Keratinocyte (primary cell): ENCODE data around the gene PRCP. TPM values are rescaled to one million over a fixed set of nuclear protein-coding genes. Genes with fewer than 3 reads are reported as not detected.

Experiments used
- DNase-seq: peaks from one replicate; pipeline ENCODE4 v3.0.0-alpha.2; 2011; ENCODE audit warnings: low read depth, missing footprints, low spot score
- FAIRE-seq: peaks from 2 replicates; lab custom pipeline; 2011; peaks lifted over from hg19 to GRCh38; lab: Jason Lieb, UNC
- H2AFZ ChIP-seq: 2 replicates; pipeline ENCODE4 v1.6.0; 2012; ENCODE audit warnings: low read length, control low read depth, inconsistent platforms; ENCODE audit not compliant: control insufficient read depth
- H3K27ac ChIP-seq: 2 replicates; pipeline ENCODE4 v1.5.1; 2011; ENCODE audit warnings: low read length; ENCODE audit not compliant: control insufficient read depth, insufficient read depth
- H3K27me3 ChIP-seq: 3 replicates; pipeline ENCODE4 v1.6.0; 2011; ENCODE audit warnings: low read length; ENCODE audit not compliant: control insufficient read depth, insufficient read depth; ENCODE audit errors: extremely low read depth
- H3K36me3 ChIP-seq, 2 experiments: 2 replicates in 1 of 2; 3 replicates in 1 of 2; pipeline ENCODE4 v1.5.1; 2011; ENCODE audit warnings: low read length in 2 of 2, mild to moderate bottlenecking in 1 of 2; ENCODE audit not compliant: control insufficient read depth in 2 of 2, insufficient read depth in 2 of 2; ENCODE audit errors: extremely low read depth in 1 of 2
- H3K4me1 ChIP-seq: 3 replicates; pipeline ENCODE4 v1.5.1; 2011; ENCODE audit warnings: low read length; ENCODE audit not compliant: control insufficient read depth, insufficient read depth; ENCODE audit errors: extremely low read depth
- H3K4me2 ChIP-seq: 3 replicates; pipeline ENCODE4 v1.6.0; 2011; ENCODE audit warnings: low read depth, low read length; ENCODE audit not compliant: control insufficient read depth, insufficient read depth; ENCODE audit errors: extremely low read depth
- H3K4me3 ChIP-seq, 3 experiments: fragments of 200-600 bp in 1 of 3; sonication (generic) in 1 of 3; 2 replicates in 2 of 3; 3 replicates in 1 of 3; pipeline ENCODE4 v1.5.1; 2011 to 2016; ENCODE audit warnings: low read length in 3 of 3, mild to moderate bottlenecking in 3 of 3, control low read depth in 2 of 3, inconsistent platforms in 1 of 3, low read depth in 1 of 3, mixed read lengths in 1 of 3, mixed run types in 1 of 3, moderate library complexity in 1 of 3; ENCODE audit not compliant: control insufficient read depth in 2 of 3, insufficient read depth in 2 of 3; ENCODE audit errors: extremely low read depth in 1 of 3
- H3K79me2 ChIP-seq: 2 replicates; pipeline ENCODE4 v1.6.0; 2012; ENCODE audit warnings: low read length; ENCODE audit not compliant: control insufficient read depth, insufficient read depth
- H3K9ac ChIP-seq: 3 replicates; pipeline ENCODE4 v1.6.0; 2011; ENCODE audit warnings: low read length; ENCODE audit not compliant: control insufficient read depth, insufficient read depth; ENCODE audit errors: extremely low read depth
- H3K9me1 ChIP-seq: 3 replicates; pipeline ENCODE4 v1.6.0; 2011; ENCODE audit warnings: low read length; ENCODE audit not compliant: control insufficient read depth, insufficient read depth; ENCODE audit errors: extremely low read depth
- H3K9me3 ChIP-seq: 2 replicates; pipeline ENCODE4 v1.5.1; 2012; ENCODE audit warnings: low read depth, low read length; ENCODE audit not compliant: control insufficient read depth
- H4K20me1 ChIP-seq: 3 replicates; pipeline ENCODE4 v1.6.0; 2011; ENCODE audit warnings: low read length; ENCODE audit not compliant: control insufficient read depth, insufficient read depth; ENCODE audit errors: extremely low read depth
- CTCF ChIP-seq, 3 experiments: IDR thresholded peaks in 1 of 3; conservative IDR thresholded peaks in 1 of 3; optimal IDR thresholded peaks in 1 of 3; 2 replicates in 2 of 3; 3 replicates in 1 of 3; pipeline versions ENCODE3 to v1.5.1; 2011; ENCODE audit warnings: low read length in 3 of 3, mild to moderate bottlenecking in 3 of 3, moderate library complexity in 2 of 3, control low read depth in 1 of 3, inconsistent platforms in 1 of 3; ENCODE audit not compliant: insufficient read depth in 2 of 3; ENCODE audit errors: extremely low read depth in 1 of 3
- EZH2 ChIP-seq: IDR thresholded peaks from one replicate; pipeline ENCODE4 v1.6.1; 2012; ENCODE audit warnings: inconsistent platforms, mild to moderate bottlenecking, low read length, moderate library complexity
- dilution Hi-C: fragments of 300-500 bp; cut with MboI; formaldehyde crosslinking; loops from one replicate; pipeline ENCODE4 v1.7.0; 2020; ENCODE audit warnings: low sequenced_read_pairs; ENCODE audit not compliant: extremely low pct_ligation_motif_present
- polyA plus RNA-seq, 5 experiments: library from polyadenylated mRNA; depleted of rRNA in 3 of 5; stranded (reverse) in 3 of 5; stranded (forward) in 1 of 5; unstranded in 1 of 5; fragments of >200 nt; gene quantifications; 1 replicate in 1 of 5; 2 replicates in 3 of 5; 3 replicates in 1 of 5; pipeline versions ENCODE4 v1.2.1 to v1.2.3, GENCODE V29; 2011 to 2012; ENCODE audit warnings: missing spikeins in 2 of 5, low read depth in 1 of 5, low replicate concordance in 1 of 5

PRCP gene
- polyA plus RNA-seq, 1 donor (not counting 4 experiments of a cell fraction or from before 2014, with no cell fraction given), result 43.5 TPM

- DNase-seq (no peak), FAIRE-seq (no peak)
- H2AFZ ChIP-seq, result peak overlapping the region; percentile 32
- no peak overlapping the region for H3K27ac ChIP-seq
- H3K9me3 ChIP-seq, result no peaks in the 10 kb centered on the region
- no peaks in the 10 kb centered on the region for H3K36me3 ChIP-seq
- no peak overlapping the region for H3K4me2 ChIP-seq
- no peaks in the 10 kb centered on the region for H3K9me1 ChIP-seq
- H3K79me2 ChIP-seq, result no peaks in the 10 kb centered on the region
- dilution Hi-C loops, result no loop called here
- TF ChIP-seq EZH2 (no peak), CTCF (optimal IDR thresholded peaks at IDR 0.05 in 1 of 3, IDR thresholded peaks at IDR 0.05 in 1 of 3, conservative IDR thresholded peaks at IDR 0.05 in 1 of 3; ENCODE audit: extremely low read depth in 1 of 3, insufficient read depth in 2 of 3, low read length in 3 of 3) (no peak)
- no peak overlapping the region for H3K9ac ChIP-seq
- H3K27me3 ChIP-seq, result no peaks in the 10 kb centered on the region
- peaks cover 5% of the 10 kb centered on the region for H3K4me1 ChIP-seq
- H3K4me3 ChIP-seq, result no peak overlapping the region
- no peaks in the 10 kb centered on the region for H4K20me1 ChIP-seq
Measured at GRCh38 chr11:82829101-82829500, 71.1 kb downstream of the PRCP start.

GRCh38 chr11:82828472-82828871 lies 71.8 kb downstream of the PRCP start:
- no peaks in the 10 kb centered on the region for H3K9me3 ChIP-seq
- TF ChIP-seq EZH2, result no peak
- FAIRE-seq (no peak), DNase-seq (no peak)
- peaks cover 5% of the 10 kb centered on the region for H3K4me1 ChIP-seq
- no peak overlapping the region for H2AFZ ChIP-seq
- no peak overlapping the region for H3K4me2 ChIP-seq
- H3K4me3 ChIP-seq, result no peak overlapping the region
- H4K20me1 ChIP-seq, result no peaks in the 10 kb centered on the region
- H3K36me3 ChIP-seq, result no peaks in the 10 kb centered on the region
- dilution Hi-C loops, result no loop called here
- no peaks in the 10 kb centered on the region for H3K9me1 ChIP-seq
- H3K79me2 ChIP-seq, result no peaks in the 10 kb centered on the region
- H3K27ac ChIP-seq, result no peak overlapping the region
- H3K27me3 ChIP-seq, result no peaks in the 10 kb centered on the region
- no peak overlapping the region for H3K9ac ChIP-seq

- no peaks in the 10 kb centered on the region for H3K9me1 ChIP-seq
- H4K20me1 ChIP-seq, result no peaks in the 10 kb centered on the region
- no peak overlapping the region for H3K27ac ChIP-seq
- H3K4me1 ChIP-seq, result peaks cover 5% of the 10 kb centered on the region
- FAIRE-seq (no peak), DNase-seq (no peak)
- no peak overlapping the region for H3K4me2 ChIP-seq
- TF ChIP-seq EZH2 (no peak), CTCF (optimal IDR thresholded peaks at IDR 0.05 in 1 of 3, IDR thresholded peaks at IDR 0.05 in 1 of 3, conservative IDR thresholded peaks at IDR 0.05 in 1 of 3; ENCODE audit: extremely low read depth in 1 of 3, insufficient read depth in 2 of 3, low read length in 3 of 3) (no peak)
- dilution Hi-C loops, result no loop called here
- no peaks in the 10 kb centered on the region for H3K9me3 ChIP-seq
- no peak overlapping the region for H2AFZ ChIP-seq
- no peaks in the 10 kb centered on the region for H3K36me3 ChIP-seq
- H3K79me2 ChIP-seq, result no peaks in the 10 kb centered on the region
- no peaks in the 10 kb centered on the region for H3K27me3 ChIP-seq
- no peak overlapping the region for H3K9ac ChIP-seq
- H3K4me3 ChIP-seq, result no peak overlapping the region
Measured at GRCh38 chr11:82826526-82826925, 73.7 kb downstream of the PRCP start.
